Stimulated activated effector memory CD8-positive, alpha-beta T cell treated with anti-CD3 and anti-CD28 coated beads, Interleukin-12 subunit alpha, Interleukin-12 subunit beta, amount 100 ng/mL, for 72 hours (primary cell): Measurements from ENCODE around the gene ATXN10.

Experiments used
- ATAC-seq: fragments of 150-1000 bp; cut with Tn5 transposase; 2 replicates; pipeline ENCODE4 v1.10.0; 2021
- DNase-seq, 2 donors: peaks; one replicate each; pipeline ENCODE4 v3.0.0; 2021 to 2022; ENCODE audit warnings: low spot score in 2 of 2
- H3K27ac Mint-ChIP-seq: one replicate; pipeline ENCODE4 v1.8.0; 2022; ENCODE audit warnings: mild to moderate bottlenecking, mixed read lengths
- H3K36me3 Mint-ChIP-seq: one replicate; pipeline ENCODE4 v1.8.0; 2022; ENCODE audit warnings: mild to moderate bottlenecking, mixed read lengths
- H3K4me1 Mint-ChIP-seq: one replicate; pipeline ENCODE4 v1.8.0; 2022; ENCODE audit warnings: mixed read lengths
- H3K4me3 Mint-ChIP-seq: one replicate; pipeline ENCODE4 v1.8.0; 2022; ENCODE audit warnings: mild to moderate bottlenecking, mixed read lengths
- H3K9me3 Mint-ChIP-seq: one replicate; pipeline ENCODE4 v1.8.0; 2022; ENCODE audit warnings: mixed read lengths

The ATXN10 gene

DNA sequence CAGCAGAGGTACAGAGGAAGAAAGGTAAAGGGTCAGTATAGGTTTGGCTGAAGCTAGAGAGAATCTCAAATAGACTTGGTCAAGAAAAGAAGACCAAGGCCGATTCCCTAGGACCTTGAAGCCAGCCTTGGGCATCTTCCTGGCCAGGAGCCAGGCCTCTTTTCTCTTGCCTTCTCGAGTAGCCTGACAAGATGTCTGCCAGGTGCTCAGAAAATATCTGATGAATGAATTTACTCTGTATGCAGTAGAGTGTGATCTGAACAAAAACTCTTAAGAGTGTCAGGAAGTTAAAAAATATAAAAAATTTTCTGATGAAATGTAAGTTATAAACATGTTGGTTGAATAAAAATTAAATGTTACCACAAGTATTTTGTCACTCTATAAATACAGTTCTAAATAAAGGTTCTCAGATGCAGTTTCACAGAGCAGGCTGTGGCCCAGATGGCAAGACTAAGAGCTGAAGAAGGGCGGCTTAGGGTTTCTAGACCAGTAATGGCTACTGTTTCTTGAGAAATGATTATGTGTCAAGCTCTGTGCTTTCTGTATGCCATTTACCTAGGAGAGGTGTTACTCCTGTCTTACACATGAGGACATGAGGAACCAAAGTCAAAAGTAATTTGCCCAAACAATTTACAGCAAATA is 98.1 kb downstream of the ATXN10 start:
- Mint-ChIP-seq H3K36me3 (peaks cover 27% of the 10 kb centered on the region), H3K4me3 (no peak overlapping the region), H3K4me1 (peaks cover 23% of the 10 kb centered on the region), H3K27ac (no peak overlapping the region), H3K9me3 (no peaks in the 10 kb centered on the region)
- no peak for DNase-seq
- ATAC-seq = no peak

DNA sequence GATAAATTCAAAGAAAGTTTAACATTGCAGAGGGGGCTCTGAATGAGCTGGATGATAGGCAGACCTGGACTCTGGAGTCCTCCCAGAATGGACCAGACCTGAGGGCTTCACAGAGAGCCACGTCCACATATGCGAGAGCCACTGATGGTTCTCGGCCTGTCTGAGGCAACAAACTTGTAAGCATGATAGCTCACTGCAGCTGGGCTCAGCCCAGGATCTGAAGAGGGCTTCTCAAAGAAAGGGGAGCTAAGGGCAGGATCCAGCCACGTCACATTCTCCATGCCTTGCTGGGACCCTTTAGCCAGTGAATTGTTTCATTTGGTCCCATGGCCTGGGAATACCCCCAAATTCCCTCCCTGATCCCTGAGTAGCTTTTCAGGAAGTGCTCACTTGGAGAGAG is 98.9 kb downstream of the ATXN10 start:
- Mint-ChIP-seq H3K4me1 (peaks cover 18% of the 10 kb centered on the region), H3K36me3 (peaks cover 21% of the 10 kb centered on the region), H3K4me3 (no peak overlapping the region), H3K9me3 (no peaks in the 10 kb centered on the region), H3K27ac (no peak overlapping the region)
- no peak for DNase-seq
- ATAC-seq = no peak

DNA sequence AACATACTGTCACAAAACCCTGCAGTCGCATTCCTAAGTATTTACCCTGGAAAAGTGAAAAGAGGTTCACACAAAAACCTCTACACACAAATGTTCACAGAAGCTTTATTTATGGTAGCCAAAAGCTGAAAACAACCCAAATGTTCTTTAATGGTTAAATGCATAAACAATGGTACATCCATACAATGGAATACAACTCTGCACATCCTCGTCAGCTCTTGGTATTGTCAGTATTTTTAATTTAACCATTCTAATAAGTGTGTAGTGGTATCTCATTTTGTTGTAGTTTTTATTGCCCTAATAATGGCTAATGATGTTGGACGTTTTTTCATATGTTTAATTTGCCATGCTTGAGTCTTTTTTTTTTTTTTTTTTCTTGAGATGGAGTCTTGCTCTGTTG is 99.4 kb downstream of the ATXN10 start:
- DNase-seq (no peak), ATAC-seq (no peak)
- Mint-ChIP-seq H3K27ac (no peak overlapping the region), H3K4me3 (no peak overlapping the region), H3K4me1 (peaks cover 18% of the 10 kb centered on the region), H3K36me3 (peaks cover 17% of the 10 kb centered on the region), H3K9me3 (no peaks in the 10 kb centered on the region)

DNA sequence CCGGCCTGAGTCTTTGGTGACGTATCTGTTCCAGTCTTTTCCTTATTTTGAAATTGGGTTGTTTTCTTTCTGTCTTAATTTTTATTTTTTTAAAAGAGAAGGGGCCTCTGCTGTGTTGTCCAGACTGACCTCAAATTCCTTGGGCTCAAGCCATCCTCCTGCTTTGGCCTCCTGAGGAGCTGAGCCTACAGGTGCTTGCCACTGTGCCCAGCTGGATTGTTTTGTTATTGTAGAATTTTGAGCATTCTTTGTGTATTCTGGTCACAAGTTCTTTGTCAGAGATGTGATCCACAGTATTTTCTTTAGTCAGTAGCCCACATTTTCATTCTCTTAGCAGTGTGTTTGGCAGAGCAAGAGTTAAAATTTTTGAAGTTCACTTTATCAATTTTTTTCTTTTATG is 100.1 kb downstream of the ATXN10 start:
- DNase-seq (no peak), ATAC-seq (no peak)
- H3K27ac Mint-ChIP-seq = no peak overlapping the region
- peaks cover 11% of the 10 kb centered on the region for H3K36me3 Mint-ChIP-seq
- H3K4me1 Mint-ChIP-seq = peaks cover 18% of the 10 kb centered on the region
- no peaks in the 10 kb centered on the region for H3K9me3 Mint-ChIP-seq
- H3K4me3 Mint-ChIP-seq = no peak overlapping the region

DNA sequence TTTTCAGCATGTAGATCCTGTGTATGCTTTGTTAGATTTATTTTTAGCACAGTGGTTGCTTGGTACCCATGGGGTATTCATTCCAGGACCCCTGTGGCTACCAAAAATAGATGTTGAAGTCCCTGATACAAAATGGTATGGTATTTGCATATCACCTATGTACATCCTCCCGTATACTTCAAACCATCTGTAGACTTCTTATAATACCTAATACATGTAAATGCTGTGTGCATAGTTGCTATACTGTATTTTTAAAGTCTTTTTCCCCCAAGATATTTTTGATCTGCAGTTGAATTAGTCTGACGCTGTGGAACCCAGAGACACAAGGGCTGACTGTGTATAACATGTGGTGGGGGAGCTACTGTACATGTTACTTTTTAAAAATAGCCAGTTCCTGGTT is 101.1 kb downstream of the ATXN10 start:
- H3K9me3 Mint-ChIP-seq = no peaks in the 10 kb centered on the region
- H3K36me3 Mint-ChIP-seq = peaks cover 10% of the 10 kb centered on the region
- DNase-seq = no peak
- peaks cover 18% of the 10 kb centered on the region for H3K4me1 Mint-ChIP-seq
- no peak for ATAC-seq
- no peak overlapping the region for H3K27ac Mint-ChIP-seq
- no peak overlapping the region for H3K4me3 Mint-ChIP-seq

DNA sequence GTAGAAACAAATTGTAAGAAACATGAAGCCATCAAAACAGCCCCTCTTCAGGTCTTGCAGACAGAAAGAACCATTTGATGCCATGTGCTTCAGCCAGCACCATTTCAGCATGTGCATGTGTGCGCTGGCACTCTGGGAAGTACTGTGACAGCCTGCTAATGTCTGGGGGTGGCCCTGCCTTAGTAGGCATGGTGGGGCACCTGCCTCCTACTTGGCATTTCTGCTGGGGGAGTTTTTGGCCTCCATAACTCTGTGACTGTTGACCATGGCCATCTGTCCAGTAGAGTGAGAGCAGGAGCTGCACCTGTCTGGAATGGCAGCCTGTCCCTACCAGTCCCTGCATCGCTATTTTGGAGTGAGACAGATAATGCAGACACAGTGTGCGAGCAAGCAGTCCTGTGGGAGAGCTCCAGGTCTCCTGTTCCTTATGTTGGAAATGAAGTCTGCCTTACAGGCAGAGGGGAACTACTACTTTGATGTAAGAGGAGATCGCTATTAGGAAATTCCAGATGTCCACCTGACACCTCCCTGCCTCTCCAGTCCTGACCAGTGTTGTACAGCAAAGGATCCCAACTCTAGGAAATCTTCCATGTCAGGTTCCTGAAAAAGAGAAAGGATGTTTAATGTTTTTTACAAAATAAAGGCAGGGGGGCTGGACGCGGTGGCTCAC is 102.5 kb downstream of the ATXN10 start:
- H3K27ac Mint-ChIP-seq = no peak overlapping the region
- no peak for ATAC-seq
- H3K9me3 Mint-ChIP-seq = no peaks in the 10 kb centered on the region
- no peak overlapping the region for H3K4me3 Mint-ChIP-seq
- peaks cover 12% of the 10 kb centered on the region for H3K36me3 Mint-ChIP-seq
- peaks cover 13% of the 10 kb centered on the region for H3K4me1 Mint-ChIP-seq
- no peak for DNase-seq

DNA sequence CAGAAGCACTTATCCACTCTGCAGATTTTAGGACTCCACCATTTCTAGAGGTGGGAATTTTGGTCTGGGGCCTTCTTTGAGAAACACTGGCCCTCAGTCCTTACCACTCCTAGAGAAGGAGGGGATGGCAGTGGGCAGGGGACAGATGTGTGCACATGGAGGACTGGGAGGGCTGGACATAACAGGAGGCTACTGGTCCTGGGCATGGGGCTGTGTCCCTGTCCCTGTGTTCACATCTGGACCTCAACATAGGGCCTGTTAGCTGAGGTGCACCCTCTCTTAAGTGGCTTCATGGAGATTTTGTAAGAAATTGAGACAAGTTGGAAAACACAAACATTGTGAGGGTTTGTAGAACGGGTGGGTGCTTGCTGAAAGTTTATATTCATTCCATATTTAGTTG is 103.4 kb downstream of the ATXN10 start:
- H3K36me3 Mint-ChIP-seq = peaks cover 17% of the 10 kb centered on the region
- H3K9me3 Mint-ChIP-seq = no peaks in the 10 kb centered on the region
- no peak overlapping the region for H3K27ac Mint-ChIP-seq
- no peak overlapping the region for H3K4me3 Mint-ChIP-seq
- DNase-seq = no peak
- ATAC-seq = no peak
- peaks cover 13% of the 10 kb centered on the region for H3K4me1 Mint-ChIP-seq

DNA sequence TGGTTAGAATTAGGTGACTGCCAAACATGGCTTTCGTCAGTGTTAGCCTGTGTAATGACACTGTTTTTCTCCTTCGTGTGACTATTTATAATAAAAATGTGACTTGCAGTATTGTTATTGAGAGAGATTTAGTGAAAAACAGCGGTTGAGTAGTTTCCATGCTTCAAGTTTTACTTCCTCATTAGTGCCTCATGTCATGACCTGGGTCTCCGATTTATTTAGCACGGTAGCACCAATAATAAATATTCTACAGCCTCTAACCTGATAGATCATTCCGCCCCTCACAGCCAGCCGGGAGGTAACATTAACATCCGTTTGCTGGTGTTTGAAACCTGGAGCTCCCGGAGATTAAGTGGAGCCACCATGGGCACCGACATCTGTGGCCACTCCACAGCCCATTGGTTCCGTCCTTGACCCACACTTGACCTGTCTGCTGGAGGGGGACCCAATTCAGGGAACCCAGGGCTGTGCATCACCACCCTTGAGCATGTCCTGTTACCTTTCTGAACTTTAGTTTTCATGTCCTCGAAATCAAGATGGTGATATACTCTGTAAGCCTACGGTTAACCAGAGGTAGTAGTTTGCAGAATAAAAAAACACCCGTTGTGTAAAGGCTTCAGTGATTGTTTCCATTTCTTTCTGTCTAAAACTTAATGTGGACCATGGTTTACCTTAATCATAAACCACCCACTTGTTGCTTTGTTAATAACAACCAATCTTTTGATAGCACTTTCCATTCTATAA is 104.1 kb downstream of the ATXN10 start:
- Mint-ChIP-seq H3K36me3 (peaks cover 17% of the 10 kb centered on the region), H3K4me3 (no peak overlapping the region), H3K27ac (no peak overlapping the region), H3K4me1 (peaks cover 13% of the 10 kb centered on the region), H3K9me3 (no peaks in the 10 kb centered on the region)
- DNase-seq (no peak), ATAC-seq (no peak)

DNA sequence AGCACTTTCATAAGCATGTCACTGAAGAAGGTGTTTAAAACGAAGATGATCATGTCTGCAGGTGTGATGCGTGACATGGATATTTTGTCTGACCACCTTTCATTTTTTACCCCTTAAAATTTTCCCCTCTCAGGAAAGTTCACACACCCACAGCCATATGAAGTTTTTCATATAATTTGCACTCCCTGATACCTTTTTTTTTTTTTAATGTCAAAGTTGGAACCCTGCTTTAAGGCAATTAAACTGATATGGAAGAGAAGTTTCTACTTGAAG is 104.6 kb downstream of the ATXN10 start:
- no peak overlapping the region for H3K27ac Mint-ChIP-seq

DNA sequence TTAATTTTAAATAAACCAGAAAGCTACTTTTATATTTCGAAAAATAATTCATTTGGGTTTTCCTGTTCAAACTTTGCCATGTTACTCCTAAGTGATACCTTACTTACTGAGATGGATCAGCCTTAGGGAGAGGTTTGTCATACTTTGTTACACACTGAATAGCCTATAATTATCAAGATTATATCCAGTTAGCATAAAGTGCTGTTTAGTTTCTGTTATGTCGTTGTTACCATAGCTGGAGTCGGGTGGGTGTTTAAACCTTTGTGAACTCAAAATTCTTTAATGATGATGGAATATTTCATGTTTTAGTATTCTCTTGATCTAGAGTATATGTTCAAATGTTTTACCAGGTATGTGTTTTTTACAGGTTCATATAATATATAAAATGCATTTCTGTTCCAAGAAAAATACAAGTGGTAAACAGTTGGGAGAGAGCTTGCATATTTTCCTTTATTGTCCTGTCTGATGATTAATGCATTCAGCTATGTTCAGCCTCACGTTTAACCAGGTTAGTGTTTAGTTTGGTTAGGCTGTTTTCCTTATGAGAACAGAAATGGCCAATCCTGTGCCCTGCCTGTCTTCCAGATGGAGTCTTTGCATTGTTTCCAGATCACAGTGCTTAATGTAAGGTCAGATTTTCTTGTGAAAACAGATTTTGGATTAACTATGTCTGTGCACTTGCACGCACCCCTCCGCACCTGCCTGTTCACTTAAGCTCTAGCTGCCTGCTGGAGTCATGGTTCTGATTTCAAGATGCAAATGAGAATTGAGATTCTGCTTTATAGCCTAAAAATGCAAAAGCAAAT is 105.6 kb downstream of the ATXN10 start:
- H3K36me3 Mint-ChIP-seq = peaks cover 6% of the 10 kb centered on the region
- H3K4me1 Mint-ChIP-seq = peaks cover 7% of the 10 kb centered on the region

More for the DNA sequence above, 104.6 kb downstream of the ATXN10 start:
- DNase-seq (no peak), ATAC-seq (no peak)
- no peak overlapping the region for H3K4me3 Mint-ChIP-seq
- H3K4me1 Mint-ChIP-seq = peaks cover 13% of the 10 kb centered on the region
- no peaks in the 10 kb centered on the region for H3K9me3 Mint-ChIP-seq
- H3K36me3 Mint-ChIP-seq = peaks cover 16% of the 10 kb centered on the region

DNA sequence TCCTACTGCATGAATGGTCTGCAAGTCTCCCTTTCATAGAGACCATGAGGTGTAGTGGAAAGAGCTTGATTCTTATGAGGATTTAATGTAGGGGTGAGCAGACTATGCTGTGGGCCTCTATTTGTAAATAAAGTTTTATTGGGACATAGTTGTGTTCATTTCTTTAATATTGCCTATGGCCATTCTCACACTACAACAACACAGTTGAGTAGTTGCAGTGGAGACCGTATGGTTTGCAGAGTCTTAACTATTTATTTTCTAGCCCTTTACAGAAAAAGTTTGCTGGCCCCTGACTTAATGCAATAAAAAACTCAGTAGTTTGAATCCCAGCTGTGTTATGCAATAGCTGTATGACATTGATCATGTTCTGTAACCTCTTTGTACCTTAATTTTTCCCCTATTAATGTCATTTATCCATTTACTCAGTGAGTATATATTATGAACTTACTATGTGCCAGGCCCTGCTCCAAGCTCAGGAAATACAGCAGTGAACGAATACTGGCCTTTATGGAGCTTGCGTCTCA is 106.3 kb downstream of the ATXN10 start:
- DNase-seq = no peak
- Mint-ChIP-seq H3K27ac (no peak overlapping the region), H3K4me3 (no peak overlapping the region), H3K4me1 (peaks cover under 1% of the 10 kb centered on the region), H3K36me3 (peaks cover 6% of the 10 kb centered on the region), H3K9me3 (no peaks in the 10 kb centered on the region)
- ATAC-seq = no peak

More for the DNA sequence above, 105.6 kb downstream of the ATXN10 start:
- ATAC-seq = no peak
- no peaks in the 10 kb centered on the region for H3K9me3 Mint-ChIP-seq
- H3K27ac Mint-ChIP-seq = no peak overlapping the region
- no peak for DNase-seq
- H3K4me3 Mint-ChIP-seq = no peak overlapping the region

DNA sequence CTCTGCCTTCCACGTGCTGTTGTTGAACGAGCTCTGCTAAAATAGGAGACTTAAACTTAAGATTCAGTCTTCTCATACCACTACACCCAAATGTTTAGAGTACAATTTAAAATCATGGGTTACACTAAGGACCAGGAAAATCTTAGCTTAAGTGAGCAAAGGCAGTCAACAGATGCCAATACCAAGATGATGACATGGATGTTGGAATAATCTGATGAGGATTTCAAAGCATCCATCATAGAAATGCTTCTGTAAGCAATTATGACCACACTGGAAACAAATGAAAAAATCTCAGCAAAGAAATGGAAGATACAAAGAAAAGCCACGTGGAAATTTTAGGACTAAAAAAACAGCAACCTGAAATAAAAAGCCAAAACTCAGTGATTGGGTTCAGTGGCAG is 109.8 kb downstream of the ATXN10 start:
- peaks cover 6% of the 10 kb centered on the region for H3K36me3 Mint-ChIP-seq

DNA sequence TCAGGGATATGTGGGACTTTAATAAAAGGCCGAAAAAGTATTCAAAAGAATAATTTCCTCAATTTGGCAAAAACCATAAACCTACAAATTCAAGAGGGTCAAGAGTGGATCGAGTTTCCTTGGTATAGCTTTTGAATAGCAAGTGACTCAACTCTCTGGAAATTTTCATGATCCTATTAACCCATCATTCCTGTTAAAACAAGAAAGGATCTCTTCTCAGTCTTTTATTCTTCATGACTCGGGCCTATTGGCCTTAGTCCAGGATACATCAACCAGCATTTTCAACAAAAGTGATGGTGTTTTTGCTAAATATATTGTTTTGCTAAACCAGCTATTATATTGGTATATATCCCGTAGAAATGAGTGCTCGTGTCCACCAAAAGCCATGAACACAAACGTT is 110.3 kb downstream of the ATXN10 start:
- Mint-ChIP-seq H3K4me3 (no peak overlapping the region), H3K9me3 (no peaks in the 10 kb centered on the region), H3K27ac (no peak overlapping the region), H3K4me1 (no peaks in the 10 kb centered on the region), H3K36me3 (peaks cover 6% of the 10 kb centered on the region)
- ATAC-seq (no peak), DNase-seq (no peak)

More for the DNA sequence above, 109.8 kb downstream of the ATXN10 start:
- DNase-seq (no peak), ATAC-seq (no peak)
- no peaks in the 10 kb centered on the region for H3K9me3 Mint-ChIP-seq
- H3K4me3 Mint-ChIP-seq = no peak overlapping the region
- H3K4me1 Mint-ChIP-seq = no peaks in the 10 kb centered on the region
- no peak overlapping the region for H3K27ac Mint-ChIP-seq

DNA sequence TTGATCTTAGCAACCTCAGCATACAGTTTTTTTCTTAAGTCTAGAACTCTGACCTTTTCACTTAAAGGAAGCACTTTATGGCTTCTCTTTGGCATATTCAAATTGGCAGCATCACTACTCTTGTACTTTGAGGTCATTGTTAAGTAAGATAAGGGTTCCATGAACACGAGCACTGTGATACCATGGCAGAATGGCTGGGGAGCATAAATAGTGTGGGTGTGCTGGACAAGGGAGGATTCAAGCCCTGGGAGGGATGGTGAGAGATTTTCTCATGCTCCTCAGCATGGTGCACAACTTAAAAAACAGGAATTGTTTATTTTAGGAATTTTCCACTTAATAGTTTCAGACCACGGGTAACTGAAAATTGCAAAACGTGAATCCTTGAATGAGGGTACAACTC is 111.4 kb downstream of the ATXN10 start:
- no peaks in the 10 kb centered on the region for H3K9me3 Mint-ChIP-seq
- no peak for DNase-seq
- no peak overlapping the region for H3K4me3 Mint-ChIP-seq
- no peak overlapping the region for H3K27ac Mint-ChIP-seq
- ATAC-seq = no peak
- peaks cover 6% of the 10 kb centered on the region for H3K36me3 Mint-ChIP-seq
- no peaks in the 10 kb centered on the region for H3K4me1 Mint-ChIP-seq

DNA sequence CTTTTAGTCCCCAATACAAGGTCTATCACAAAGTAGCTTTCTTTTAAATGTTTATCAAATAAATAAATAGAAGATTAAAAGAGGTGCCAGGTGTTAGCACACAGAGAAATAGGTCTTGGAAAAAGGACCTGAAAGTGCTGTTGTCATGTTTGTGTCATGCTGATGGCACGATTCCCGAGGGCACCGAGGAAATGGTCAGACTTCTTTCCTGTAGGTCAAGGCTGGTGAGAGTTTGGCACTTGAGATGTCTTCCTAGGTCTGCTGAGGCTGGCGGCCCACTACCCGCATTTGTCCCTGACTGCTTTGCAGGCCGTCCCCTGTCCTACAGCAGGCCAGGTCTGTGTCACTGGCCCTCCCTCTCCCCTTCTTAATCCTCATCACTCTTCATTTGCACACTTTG is 112.1 kb downstream of the ATXN10 start:
- Mint-ChIP-seq H3K9me3 (no peaks in the 10 kb centered on the region), H3K36me3 (peaks cover 6% of the 10 kb centered on the region), H3K4me3 (no peak overlapping the region), H3K27ac (no peak overlapping the region), H3K4me1 (peaks cover 4% of the 10 kb centered on the region)
- ATAC-seq (no peak), DNase-seq (no peak)
